Ovary (tissue), 9 donors: ENCODE data around the gene TUFT1. TPM values are rescaled to one million over a fixed set of nuclear protein-coding genes. Genes with fewer than 3 reads are reported as not detected.
"Not testable (repeated sequence)": the region's sequence is repeated elsewhere in the genome, so short reads cannot be mapped to it uniquely, and the experiment has no call there.

Source experiments
- DNase-seq, 5 donors: peaks; one replicate each; pipeline ENCODE4 v3.0.0-alpha.2; 2019 to 2020
- H3K27ac ChIP-seq, 2 donors: fragments of 200-600 bp; one replicate each; pipeline versions ENCODE4 v1.5.1 to v1.8.0; 2019 to 2022
- H3K27me3 ChIP-seq: fragments of 200-600 bp; one replicate; pipeline ENCODE4 v1.8.0; 2022
- H3K36me3 ChIP-seq: fragments of 200-600 bp; sonication (generic); one replicate; pipeline ENCODE4 v1.5.1; 2019
- H3K4me1 ChIP-seq: one replicate; pipeline ENCODE4 v1.8.1; 2013; ENCODE audit warnings: mild to moderate bottlenecking, moderate library complexity; ENCODE audit not compliant: insufficient read depth
- H3K4me3 ChIP-seq: fragments of 200-600 bp; sonication (generic); one replicate; pipeline ENCODE4 v1.5.1; 2017
- H3K9me3 ChIP-seq, 2 donors: fragments of 200-600 bp in 1 of 2; sonication (generic) in 1 of 2; one replicate each; pipeline versions ENCODE4 v1.5.1 to v1.8.1; 2013 to 2019; ENCODE audit warnings: mild to moderate bottlenecking in 1 of 2, moderate library complexity in 1 of 2
- CTCF ChIP-seq, 3 donors: fragments of 450-650 bp in 2 of 3; fragments of 200-600 bp in 1 of 3; IDR thresholded peaks; one replicate each; pipeline versions ENCODE4 v1.5.1 to v1.8.0; 2016 to 2022; ENCODE audit warnings: antibody characterized with exemption in 3 of 3, mild to moderate bottlenecking in 1 of 3
- EP300 ChIP-seq: sonication (generic); formaldehyde crosslinking; IDR thresholded peaks from one replicate; pipeline ENCODE4 v1.6.1; 2017; ENCODE audit warnings: antibody characterized with exemption
- POLR2A ChIP-seq: fragments of 450-650 bp; IDR thresholded peaks from one replicate; pipeline ENCODE4 v1.6.1; 2017; ENCODE audit warnings: antibody characterized with exemption, mild to moderate bottlenecking, moderate library complexity
- WGBS, 3 donors: extraction: QIAGEN DNeasy Blood & Tissue Kit in 1 of 3; methylation state at CpG; one replicate each; pipeline versions ENCODE4 v1.1.5 to v1.1.7; 2013 to 2017; 5-methylcytosine and 5-hydroxymethylcytosine counted together
- intact Hi-C, 4 donors: fragments of 100-400 bp; cut with DNase I; formaldehyde crosslinking; loops; one replicate each; pipeline versions ENCODE4 v1.11.0 to v1.15.1; 2022 to 2023
- polyA plus RNA-seq, 2 donors: library from polyadenylated mRNA; stranded (reverse); fragments of 200-250 nt in 1 of 2; fragments of 350-450 nt in 1 of 2; fragmentation: Illumina TruSeq in 1 of 2; extraction: RNeasy Lipid Tissue Mini Kit (QIAGEN cat#74804) in 1 of 2; gene quantifications; one replicate each; pipeline ENCODE4 v1.2.3, GENCODE V29; 2013 to 2014
- total RNA-seq, 7 donors: library from RNA; depleted of rRNA in 2 of 7; stranded (reverse); fragments of >200 nt in 2 of 7; fragmentation: NEBNext Ultra II Directional in 3 of 7; extraction: Animal tissue kit (Norgen Biotek cat#: 25700) in 3 of 7; gene quantifications; one replicate each; pipeline versions ENCODE4 v1.1.0 to v1.2.4, GENCODE V29; 2016 to 2023
- donor health status: DM: no; HTN: no; CAD: no; lungs with moderate emphysema.
- donor health status: DM: no; HTN: no; CAD: no.
- donor health status: Bipolar disorder and iron deficiency.
- donor health status: DM: yes; HTN: yes; CAD: no.
- donor health status: DM: no; HTN: no; CAD: no.
- donor health status: DM: yes; HTN: yes; CAD: no.

TUFT1 gene
- total and polyA plus RNA-seq, 9 donors: 5.0 to 10.2 (median 7.3) TPM

DNA sequence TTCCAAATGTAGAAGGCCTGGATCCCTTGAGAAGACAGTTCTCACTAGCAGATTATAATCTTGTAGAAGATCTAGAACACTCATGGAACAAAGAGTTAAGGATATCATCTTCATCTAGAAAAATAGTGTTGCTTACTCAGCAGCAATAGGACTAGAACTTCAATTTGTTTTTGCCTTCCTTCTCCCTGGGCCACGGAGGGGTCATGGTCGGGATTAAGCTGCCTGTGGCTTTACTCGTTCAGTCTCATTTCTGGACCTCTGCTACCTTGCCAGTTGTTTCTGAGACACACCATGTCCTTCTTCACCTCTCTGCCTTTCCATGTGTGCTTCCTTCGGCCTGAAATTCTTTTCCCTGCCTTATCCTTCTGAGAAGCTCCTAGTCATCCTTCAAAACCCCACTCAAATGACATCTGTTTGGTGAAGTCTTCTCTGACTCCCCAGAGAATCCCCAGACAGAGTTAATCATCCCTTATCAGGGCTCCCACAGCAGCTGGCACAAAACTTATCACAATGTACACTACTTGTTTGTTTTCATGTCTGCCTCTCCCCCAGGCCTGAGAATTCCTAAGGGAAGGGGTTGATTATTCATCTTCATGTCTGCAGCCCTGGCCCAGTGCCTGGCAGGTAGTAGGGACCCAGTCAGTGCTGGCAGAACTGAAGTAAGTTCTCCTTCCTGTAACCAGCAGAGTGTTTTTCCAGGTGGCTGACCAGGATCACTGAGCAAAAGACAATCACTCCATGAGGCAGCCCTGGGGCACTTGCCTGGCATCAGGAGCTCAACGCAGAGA lies 56.3 kb downstream of the TUFT1 start:
- no peak for TF ChIP-seq CTCF (IDR thresholded peaks at IDR 0.05)
- TF ChIP-seq POLR2A: no peak
- no peak for TF ChIP-seq EP300
- H3K4me1 ChIP-seq: peaks cover 1% of the 10 kb centered on the region
- H3K36me3 ChIP-seq: no peaks in the 10 kb centered on the region
- no peaks in the 10 kb centered on the region for H3K27me3 ChIP-seq
- no peaks in the 10 kb centered on the region for H3K9me3 ChIP-seq
- H3K4me3 ChIP-seq: no peak overlapping the region
- no peak for DNase-seq
- intact Hi-C loops: loop anchor here in 1 of 4 donors (10.0 kb wide), 1 partner anchor 138 kb away; no protein-coding TSS in a partner anchor
- H3K27ac ChIP-seq: no peak overlapping the region
- 80 to 87% (median 81%) methylated on average over 5 of the region's 5 CpGs for WGBS, 3 donors

DNA sequence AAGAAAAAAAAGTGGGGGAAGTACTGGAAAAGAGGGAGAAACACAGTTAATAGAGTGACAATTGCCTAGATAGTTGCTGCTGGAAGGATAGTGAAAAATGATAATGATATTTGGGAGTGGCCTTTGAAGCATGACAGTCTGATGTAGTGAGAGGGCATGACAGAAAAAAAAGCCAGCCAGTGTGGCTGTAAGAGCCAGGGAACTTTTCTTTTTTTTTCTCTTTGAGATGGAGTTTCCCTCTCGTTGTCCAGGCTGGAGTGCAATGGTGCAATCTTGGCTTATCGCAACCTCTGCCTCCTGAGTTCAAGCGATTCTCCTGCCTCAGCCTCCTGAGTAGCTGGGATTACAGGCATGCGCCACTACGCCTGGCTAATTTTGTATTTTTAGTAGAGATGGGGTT lies 62.4 kb downstream of the TUFT1 start:
- H3K4me1 ChIP-seq, H3K4me3 ChIP-seq, H3K27ac ChIP-seq, H3K9me3 ChIP-seq, DNase-seq, H3K36me3 ChIP-seq, H3K27me3 ChIP-seq, intact Hi-C loops: not testable (repeated sequence)
- WGBS, 3 donors: 83 to 86% (median 85%) methylated on average over 5 of the region's 5 CpGs

GRCh38 chr1:151604291-151604690 lies 64.2 kb downstream of the TUFT1 start:
- Histone ChIP-seq H3K36me3 (no peaks in the 10 kb centered on the region), H3K4me1 (no peaks in the 10 kb centered on the region), H3K4me3 (no peak overlapping the region), H3K27ac (no peak overlapping the region), H3K9me3 (no peaks in the 10 kb centered on the region), H3K27me3 (no peaks in the 10 kb centered on the region)
- no peak for DNase-seq
- intact Hi-C loops: no loop called here
- TF ChIP-seq CTCF (IDR thresholded peaks at IDR 0.05) (no peak), POLR2A (no peak), EP300 (no peak)
- WGBS, 3 donors: 62 to 69% (median 68%) methylated on average over 2 of the region's 2 CpGs

- H3K4me3 ChIP-seq: no peak overlapping the region
- H3K9me3 ChIP-seq: no peaks in the 10 kb centered on the region
- H3K27ac ChIP-seq: no peak overlapping the region
- peaks cover 3% of the 10 kb centered on the region for H3K4me1 ChIP-seq
- intact Hi-C loops: no loop called here
- no peak for DNase-seq
- no peaks in the 10 kb centered on the region for H3K27me3 ChIP-seq
- H3K36me3 ChIP-seq: no peaks in the 10 kb centered on the region
- TF ChIP-seq POLR2A: no peak
- TF ChIP-seq CTCF (IDR thresholded peaks at IDR 0.05): no peak
- no peak for TF ChIP-seq EP300
Observed at GRCh38 chr1:151606384-151606783, 66.3 kb downstream of the TUFT1 start.

GRCh38 chr1:151606857-151607256 lies 66.7 kb downstream of the TUFT1 start:
- Histone ChIP-seq H3K36me3 (no peaks in the 10 kb centered on the region), H3K9me3 (no peaks in the 10 kb centered on the region), H3K4me3 (no peak overlapping the region), H3K4me1 (peaks cover 4% of the 10 kb centered on the region), H3K27ac (no peak overlapping the region), H3K27me3 (no peaks in the 10 kb centered on the region)
- 52 to 64% (median 61%) methylated on average over 3 of the region's 3 CpGs for WGBS, 3 donors
- DNase-seq: no peak
- TF ChIP-seq CTCF (IDR thresholded peaks at IDR 0.05) (no peak), POLR2A (no peak), EP300 (no peak)
- intact Hi-C loops: no loop called here
